Stomach (tissue), 9 donors: ENCODE measurements around the gene TPCN2. TPM values are rescaled to one million over a fixed set of nuclear protein-coding genes. Genes with fewer than 3 reads are reported as not detected.
A peak's percentile ranks its signal among the peaks of the same experiment; 100 is the strongest.

Experiments used
- DNase-seq, 2 donors: peaks; one replicate each; pipeline versions ENCODE4 v3.0.0 to v3.0.0-alpha.2; 2013 to 2019
- H3K27ac ChIP-seq, 5 donors: fragments of 200-600 bp in 4 of 5; sonication (generic) in 4 of 5; one replicate each; pipeline ENCODE4 v1.5.1; 2013 to 2019; ENCODE audit warnings: mild to moderate bottlenecking in 1 of 5, moderate library complexity in 1 of 5
- H3K27me3 ChIP-seq, 3 donors: fragments of 200-600 bp; sonication (generic); one replicate each; pipeline ENCODE4 v1.5.1; 2017 to 2019; ENCODE audit warnings: mixed run types in 1 of 3
- H3K36me3 ChIP-seq, 4 donors: fragments of 200-600 bp; sonication (generic); 1 replicate in 3 of 4; 2 replicates in 1 of 4; pipeline ENCODE4 v1.5.1; 2016 to 2019
- H3K4me1 ChIP-seq, 4 donors: fragments of 200-600 bp; sonication (generic); one replicate each; pipeline ENCODE4 v1.5.1; 2016 to 2019
- H3K4me3 ChIP-seq, 4 donors: fragments of 200-600 bp; sonication (generic) in 3 of 4; one replicate each; pipeline ENCODE4 v1.5.1; 2016 to 2019; ENCODE audit warnings: mild to moderate bottlenecking in 1 of 4
- H3K9me3 ChIP-seq, 4 donors: fragments of 200-600 bp; sonication (generic); one replicate each; pipeline ENCODE4 v1.5.1; 2016 to 2019
- EP300 ChIP-seq: sonication (generic); formaldehyde crosslinking; IDR thresholded peaks from one replicate; pipeline ENCODE4 v1.6.1; 2017; ENCODE audit warnings: antibody characterized with exemption
- POLR2A ChIP-seq, 4 donors: fragments of 450-650 bp; IDR thresholded peaks; one replicate each; pipeline ENCODE4 v1.6.1; 2016; ENCODE audit warnings: antibody characterized with exemption in 4 of 4, control low read depth in 2 of 4, mild to moderate bottlenecking in 1 of 4, moderate library complexity in 1 of 4
- POLR2AphosphoS5 ChIP-seq, 3 donors: sonication (generic); formaldehyde crosslinking; IDR thresholded peaks; one replicate each; pipeline ENCODE4 v1.6.1; 2016; ENCODE audit warnings: antibody characterized with exemption in 3 of 3
- WGBS, 5 donors: extraction: QIAGEN DNeasy Blood & Tissue Kit in 3 of 5; methylation state at CpG; one replicate each; pipeline versions ENCODE4 v1.1.5 to v1.1.7; 2013 to 2018; 5-methylcytosine and 5-hydroxymethylcytosine counted together
- intact Hi-C: fragments of 100-400 bp; cut with DNase I; formaldehyde crosslinking; loops from one replicate; pipeline ENCODE4 v1.15.1; 2023; ENCODE audit warnings: low total_unique reads
- polyA plus RNA-seq, 3 donors: library from polyadenylated mRNA; stranded (reverse); fragments of 200-250 nt; gene quantifications; one replicate each; pipeline ENCODE4 v1.2.3, GENCODE V29; 2013
- total RNA-seq, 5 donors: library from RNA; depleted of rRNA; stranded (reverse); fragments of >200 nt; gene quantifications; one replicate each; pipeline versions ENCODE4 v1.1.0 to v1.2.3, GENCODE V29; 2014 to 2016
- TF ChIP-seq, protein P1 (sequence below), 7 experiments: fragments of 450-650 bp in 4 of 7; fragments of 200-600 bp in 3 of 7; sonication (generic) in 3 of 7; IDR thresholded peaks; one replicate each; pipeline ENCODE4 v1.5.1; 2016 to 2019; ENCODE audit warnings: antibody characterized with exemption in 7 of 7, control low read depth in 2 of 7, mild to moderate bottlenecking in 1 of 7
- donor health status: healthy with polysubstance abuse.
- donor health status: Bipolar disorder and iron deficiency.
- donor health status: healthy.

TPCN2 gene
- total and polyA plus RNA-seq, 8 donors: 6.4 to 66.1 (median 27.2) TPM

DNA sequence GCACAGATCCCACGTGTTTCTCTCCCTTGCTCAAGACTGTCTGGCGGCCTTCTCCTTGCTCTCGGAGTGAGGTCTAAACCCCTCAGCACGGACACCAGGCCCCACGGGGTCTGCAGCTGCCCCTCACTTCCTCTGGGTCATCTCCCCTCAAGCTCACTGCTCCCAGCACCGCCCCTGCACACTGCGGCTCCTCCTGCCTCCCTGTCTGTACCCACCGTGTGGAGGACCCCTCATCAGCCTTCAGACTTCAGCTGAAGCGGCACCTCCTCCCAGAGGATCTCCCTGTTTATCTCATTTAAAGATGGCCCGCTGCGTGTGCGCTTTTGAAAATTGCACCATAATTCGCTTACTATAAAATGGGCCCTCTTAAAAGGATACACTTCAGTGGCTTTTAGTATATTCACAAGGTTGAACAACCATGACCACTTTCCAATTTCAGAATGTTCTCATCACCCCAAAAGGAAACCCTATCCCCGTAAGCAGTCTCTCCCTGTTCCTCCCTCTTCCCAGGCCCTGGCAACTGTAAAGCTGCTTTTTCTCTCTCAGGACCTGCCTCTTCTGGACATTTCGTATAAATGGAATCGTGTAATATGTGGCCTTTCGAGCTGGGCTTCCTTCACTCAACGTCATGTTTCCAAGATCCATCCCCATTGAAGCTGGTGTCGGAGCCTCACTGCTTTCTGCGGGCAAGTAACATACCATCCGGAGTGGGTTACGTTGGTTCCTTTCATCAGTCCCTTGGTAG lies 14.4 kb upstream of the TPCN2 start:
- Histone ChIP-seq H3K4me1 (peaks cover 0 to 12% (median 4%) of the 10 kb centered on the region in 4 donors), H3K4me3 (no peak overlapping the region), H3K27me3 (peaks cover 0 to 12% (median 0%) of the 10 kb centered on the region in 3 donors), H3K36me3 (no peaks in the 10 kb centered on the region), H3K9me3 (no peaks in the 10 kb centered on the region), H3K27ac (peak overlapping the region in 2 of 5 donors; percentile 71)
- intact Hi-C loops: no loop called here
- no peak for DNase-seq
- TF ChIP-seq POLR2A (IDR thresholded peaks at IDR 0.05) (no peak), POLR2AphosphoS5 (IDR thresholded peaks at IDR 0.05) (no peak), EP300 (no peak)
- TF ChIP-seq, protein P1, sequence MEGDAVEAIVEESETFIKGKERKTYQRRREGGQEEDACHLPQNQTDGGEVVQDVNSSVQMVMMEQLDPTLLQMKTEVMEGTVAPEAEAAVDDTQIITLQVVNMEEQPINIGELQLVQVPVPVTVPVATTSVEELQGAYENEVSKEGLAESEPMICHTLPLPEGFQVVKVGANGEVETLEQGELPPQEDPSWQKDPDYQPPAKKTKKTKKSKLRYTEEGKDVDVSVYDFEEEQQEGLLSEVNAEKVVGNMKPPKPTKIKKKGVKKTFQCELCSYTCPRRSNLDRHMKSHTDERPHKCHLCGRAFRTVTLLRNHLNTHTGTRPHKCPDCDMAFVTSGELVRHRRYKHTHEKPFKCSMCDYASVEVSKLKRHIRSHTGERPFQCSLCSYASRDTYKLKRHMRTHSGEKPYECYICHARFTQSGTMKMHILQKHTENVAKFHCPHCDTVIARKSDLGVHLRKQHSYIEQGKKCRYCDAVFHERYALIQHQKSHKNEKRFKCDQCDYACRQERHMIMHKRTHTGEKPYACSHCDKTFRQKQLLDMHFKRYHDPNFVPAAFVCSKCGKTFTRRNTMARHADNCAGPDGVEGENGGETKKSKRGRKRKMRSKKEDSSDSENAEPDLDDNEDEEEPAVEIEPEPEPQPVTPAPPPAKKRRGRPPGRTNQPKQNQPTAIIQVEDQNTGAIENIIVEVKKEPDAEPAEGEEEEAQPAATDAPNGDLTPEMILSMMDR (IDR thresholded peaks at IDR 0.05): no peak
- WGBS, 5 donors: 79 to 89% (median 87%) methylated on average over 22 of the region's 22 CpGs

DNA sequence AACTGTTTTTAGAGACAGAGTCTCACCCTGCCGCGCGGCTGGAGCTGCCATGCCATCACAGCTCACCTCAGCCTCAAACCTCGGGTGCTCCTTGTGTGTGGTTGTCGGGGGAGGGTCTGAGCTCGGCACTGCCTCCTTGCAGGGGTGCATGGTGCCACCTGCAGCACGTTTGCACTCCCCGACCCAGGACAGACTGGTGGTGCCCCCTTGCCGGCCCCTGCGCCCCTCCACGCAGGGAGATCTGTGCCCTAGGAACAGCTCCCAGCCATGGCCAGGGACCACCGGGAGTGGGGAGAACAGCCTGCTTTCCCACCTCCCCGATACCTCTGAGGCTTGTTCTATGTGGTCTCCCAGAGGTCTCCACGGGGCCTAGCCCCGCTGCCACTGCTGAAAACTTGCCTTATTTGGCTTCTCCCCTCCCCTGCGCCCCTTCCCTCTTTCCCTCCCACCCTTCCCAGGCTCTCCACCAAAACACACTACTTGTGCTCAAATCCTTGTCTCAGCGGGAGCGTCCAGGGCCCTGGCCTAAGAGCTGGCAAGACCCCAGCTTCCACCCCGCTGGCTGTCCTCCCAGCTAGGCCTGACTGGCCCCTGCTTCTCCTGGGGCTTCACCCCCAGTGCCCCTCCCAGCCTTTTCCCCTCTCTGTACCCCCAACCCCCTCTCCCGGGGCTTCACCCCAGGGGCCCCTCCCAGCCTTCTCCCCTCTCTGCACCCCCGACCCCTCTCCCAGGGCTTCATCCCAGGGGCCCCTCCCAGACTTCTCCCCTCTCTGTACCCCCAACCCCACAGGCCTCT lies 13.4 kb upstream of the TPCN2 start:
- DNase-seq: peak in 1 of 2 donors; percentile 81
- Histone ChIP-seq H3K4me3 (no peak overlapping the region), H3K27ac (peak overlapping the region; percentile 57 to 71 (median 71)), H3K9me3 (no peaks in the 10 kb centered on the region), H3K4me1 (peaks cover 0 to 12% (median 4%) of the 10 kb centered on the region in 4 donors), H3K27me3 (peaks cover 0 to 12% (median 0%) of the 10 kb centered on the region in 3 donors), H3K36me3 (no peaks in the 10 kb centered on the region)
- TF ChIP-seq POLR2A (IDR thresholded peaks at IDR 0.05) (no peak), POLR2AphosphoS5 (IDR thresholded peaks at IDR 0.05) (no peak), EP300 (no peak)
- TF ChIP-seq, protein P1 (IDR thresholded peaks at IDR 0.05): no peak
- WGBS, 5 donors: 61 to 74% (median 64%) methylated on average over 17 to 21 of the region's 21 CpGs
- intact Hi-C loops: no loop called here

DNA sequence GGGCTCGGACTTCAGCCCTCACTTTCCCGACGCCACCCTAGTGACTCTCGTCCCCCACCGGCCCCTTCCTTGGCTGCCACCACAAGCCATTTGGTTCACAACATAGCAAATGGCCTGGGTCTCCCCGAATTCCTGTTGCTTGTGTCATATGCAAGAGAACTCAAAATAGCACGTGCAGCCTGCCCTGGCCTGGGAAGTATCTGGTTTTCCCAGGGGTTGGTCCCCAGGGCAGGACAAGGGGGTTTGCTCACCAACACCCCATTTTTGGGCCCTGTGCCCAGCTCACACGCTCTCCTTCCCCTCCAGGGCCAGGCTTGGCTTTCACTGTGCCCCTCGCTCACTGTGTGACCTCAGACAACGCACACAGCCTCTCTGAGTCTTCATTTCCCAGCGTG lies 12.8 kb upstream of the TPCN2 start:
- WGBS, 5 donors: 66 to 77% (median 68%) methylated on average over 11 of the region's 11 CpGs
- H3K36me3 ChIP-seq: no peaks in the 10 kb centered on the region
- H3K9me3 ChIP-seq: no peaks in the 10 kb centered on the region
- no peak for TF ChIP-seq POLR2AphosphoS5 (IDR thresholded peaks at IDR 0.05)
- TF ChIP-seq EP300: no peak
- no peak for TF ChIP-seq POLR2A (IDR thresholded peaks at IDR 0.05)
- TF ChIP-seq, protein P1 (IDR thresholded peaks at IDR 0.05): no peak
- peak in 1 of 2 donors; percentile 76 for DNase-seq
- H3K4me1 ChIP-seq: peaks cover 0 to 12% (median 4%) of the 10 kb centered on the region in 4 donors
- H3K27ac ChIP-seq: peak overlapping the region; percentile 57 to 71 (median 71)
- H3K4me3 ChIP-seq: no peak overlapping the region
- intact Hi-C loops: no loop called here
- peaks cover 0 to 12% (median 0%) of the 10 kb centered on the region in 3 donors for H3K27me3 ChIP-seq

DNA sequence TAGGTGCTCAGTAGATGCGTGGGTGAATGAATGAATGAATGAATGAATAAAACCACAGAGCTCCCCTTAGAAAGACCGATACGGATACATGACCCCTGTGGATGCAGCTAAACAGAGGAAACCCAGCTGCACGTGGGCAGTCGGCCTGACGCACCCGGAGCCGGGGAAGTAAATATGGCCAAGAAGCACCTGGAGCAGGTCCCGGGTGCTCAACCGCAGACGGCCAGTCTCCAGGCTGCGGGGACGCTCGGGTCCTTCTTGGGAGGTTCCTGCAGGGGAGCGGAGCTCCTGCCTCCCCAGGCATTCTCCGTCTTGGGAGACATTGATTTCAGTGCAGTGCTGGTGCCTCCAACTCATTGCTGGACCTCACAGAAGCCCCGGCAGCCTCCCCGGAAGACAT lies 11.7 kb upstream of the TPCN2 start:
- Histone ChIP-seq H3K36me3 (no peaks in the 10 kb centered on the region), H3K9me3 (no peaks in the 10 kb centered on the region), H3K4me3 (no peak overlapping the region), H3K4me1 (peaks cover 0 to 12% (median 4%) of the 10 kb centered on the region in 4 donors), H3K27ac (no peak overlapping the region), H3K27me3 (peaks cover 0 to 12% (median 0%) of the 10 kb centered on the region in 3 donors)
- WGBS, 5 donors: 81 to 87% (median 85%) methylated on average over 18 of the region's 18 CpGs
- intact Hi-C loops: no loop called here
- DNase-seq: no peak
- TF ChIP-seq EP300 (no peak), POLR2A (IDR thresholded peaks at IDR 0.05) (no peak), POLR2AphosphoS5 (IDR thresholded peaks at IDR 0.05) (no peak)
- TF ChIP-seq, protein P1 (IDR thresholded peaks at IDR 0.05): no peak
